ENCODE results near the gene PARD6B.
A peak's percentile ranks its signal among the peaks of the same experiment; 100 is the strongest.
"Not testable (repeated sequence)": the region's sequence is repeated elsewhere in the genome, so short reads cannot be mapped to it uniquely, and the experiment has no call there.

The PARD6B gene

DNA sequence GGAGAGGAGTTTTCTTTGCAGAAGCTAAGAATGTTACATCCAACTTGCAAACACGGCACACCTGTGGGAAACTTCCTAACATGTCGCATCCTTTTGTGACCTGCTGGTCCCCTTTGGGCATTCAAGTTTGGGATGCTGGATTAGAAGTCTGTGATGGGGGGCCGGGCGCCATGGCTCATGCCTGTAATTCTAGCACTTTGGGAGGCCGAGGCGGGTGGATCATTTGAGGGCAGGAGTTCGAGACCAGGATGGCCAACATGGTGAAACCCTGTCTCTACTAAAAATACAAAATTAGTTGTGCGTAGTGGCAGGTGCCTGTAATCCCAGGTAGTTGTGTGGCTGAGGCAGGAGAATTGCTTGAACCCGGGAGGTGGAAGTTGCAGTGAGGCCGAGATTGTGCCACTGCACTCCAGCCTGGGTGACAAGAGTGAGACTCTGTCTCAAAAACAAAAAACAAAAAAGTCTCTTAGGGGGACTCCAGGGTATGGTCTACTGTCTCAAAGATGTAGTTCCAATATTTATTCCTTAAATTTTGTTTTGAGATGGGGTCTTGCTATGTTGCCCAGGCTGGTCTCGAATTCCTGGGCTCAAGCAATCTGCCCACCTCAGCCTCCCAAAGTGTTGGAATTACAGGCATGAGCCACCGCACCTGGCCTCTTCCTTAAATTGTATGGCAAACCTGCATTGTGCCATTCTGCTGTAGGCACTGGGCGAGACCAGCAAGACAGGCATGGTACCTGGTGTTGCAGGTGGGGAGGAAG is 69.8 kb downstream of the PARD6B start:
- DNase-seq: not testable (repeated sequence)

DNA sequence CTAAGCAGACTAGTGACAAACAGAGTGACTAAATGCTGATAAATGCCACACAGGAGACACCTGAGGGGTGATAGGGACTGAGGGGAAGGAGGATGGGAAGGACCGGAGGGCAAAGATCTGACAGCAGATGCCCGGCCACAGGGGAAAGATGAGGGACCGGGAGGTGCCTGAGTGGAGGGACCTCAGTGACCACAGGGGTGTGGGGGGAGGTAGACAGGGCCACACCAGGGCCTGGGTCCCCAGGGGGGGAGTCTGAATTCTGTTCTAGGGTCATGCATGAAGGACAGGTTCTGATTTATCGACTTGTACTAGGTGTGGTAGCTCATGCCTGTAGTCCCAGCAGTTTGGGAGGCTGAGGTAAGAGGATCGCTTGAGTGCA is 70.4 kb downstream of the PARD6B start:
- DNase-seq: no peak

- DNase-seq: no peak
Observed at GRCh38 chr20:50802289-50802688, 70.9 kb downstream of the PARD6B start.

DNA sequence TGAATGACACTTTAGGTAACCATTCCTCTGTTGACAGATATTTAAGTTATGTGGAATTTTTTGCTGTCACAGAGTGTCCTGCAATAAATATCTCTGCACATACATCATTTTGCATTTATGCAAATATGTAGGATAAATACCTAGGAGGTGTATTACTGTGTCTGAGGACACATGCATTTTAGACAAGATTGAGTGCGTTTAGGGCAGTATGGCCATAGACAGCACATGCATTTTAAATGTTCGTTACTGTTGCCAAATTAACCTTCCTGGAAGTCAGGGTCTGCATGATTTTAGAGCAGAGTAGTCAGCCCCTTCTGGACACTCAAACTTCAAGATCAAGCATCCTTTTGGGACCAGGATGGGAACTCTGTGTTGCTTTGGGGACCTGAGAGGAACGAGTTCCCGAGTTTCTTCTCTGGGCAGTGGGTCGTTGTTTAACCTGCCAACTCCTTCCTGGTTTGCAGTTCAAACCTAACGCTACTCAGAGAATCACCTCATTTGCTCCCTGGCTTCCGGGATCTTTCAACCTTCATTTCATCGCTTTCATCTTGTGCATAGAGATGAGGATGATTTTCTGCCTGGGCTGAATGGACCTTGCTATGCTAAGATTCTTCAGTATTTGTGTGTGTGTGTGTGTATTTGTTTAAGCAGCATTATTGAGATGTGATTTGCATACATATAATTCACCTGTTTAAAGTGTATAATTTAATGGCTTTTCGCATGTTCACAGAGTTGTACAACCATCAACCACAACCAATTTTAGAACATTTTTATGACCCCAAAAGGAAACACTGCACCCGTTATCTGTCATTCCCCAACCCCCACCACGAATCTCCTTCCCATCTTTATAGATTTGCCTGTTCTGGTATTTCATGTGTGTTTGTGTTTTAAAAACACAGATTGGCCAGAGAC is 73.3 kb downstream of the PARD6B start:
- DNase-seq: peak in 2 of 5 experiments; percentile 16 to 70

DNA sequence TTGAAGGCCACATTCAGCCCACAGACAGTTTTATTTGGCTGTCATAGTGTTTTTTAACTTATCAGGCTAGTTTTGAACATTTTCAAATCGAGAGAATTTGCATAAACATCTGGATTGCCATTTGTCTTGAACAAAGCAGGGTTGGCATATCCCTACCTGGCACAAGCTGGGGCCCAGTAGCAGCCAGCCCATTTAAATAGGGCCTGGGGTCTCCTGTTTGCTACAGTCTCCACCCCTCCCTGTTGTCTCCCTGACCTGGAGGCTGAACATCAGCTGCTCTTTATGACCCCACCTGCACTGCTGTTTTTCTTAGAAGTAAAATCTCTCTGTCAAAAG is 73.9 kb downstream of the PARD6B start:
- no peak for DNase-seq

- no peak for DNase-seq
Observed at GRCh38 chr20:50806126-50806768, 74.9 kb downstream of the PARD6B start.

Measured in T-helper 2 cell (primary cell).